ENCODE data around the gene KIAA1210.

Gene KIAA1210

DNA sequence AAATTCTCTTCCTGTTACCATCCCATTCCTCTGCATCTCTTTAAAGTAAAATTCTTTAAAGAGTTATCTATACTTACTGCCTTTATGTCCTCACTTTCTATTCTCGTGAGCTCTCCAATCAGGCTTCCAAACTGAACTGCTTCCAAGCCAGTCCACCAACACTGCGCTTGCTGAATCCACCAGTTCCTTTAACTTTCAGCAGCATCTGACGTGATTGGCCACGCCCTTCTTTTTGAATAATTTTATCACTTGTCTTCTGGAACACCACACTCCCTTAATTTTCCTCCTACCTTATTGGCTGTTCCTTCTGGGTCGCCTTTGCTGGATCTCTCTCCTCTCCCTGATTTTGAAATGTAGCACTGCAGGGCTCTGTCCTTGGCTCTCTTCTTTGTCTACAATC lies at the start of gene KIAA1210:
Gene KIAA1210, minus strand, starts transcription at position 163 of the 400 bp plus-strand sequence. CDS start 4,170 bp downstream, outside the sequence.
- no peaks in the 10 kb centered on the region for H3K36me3 ChIP-seq (ENCODE audit: insufficient read depth, low read length)
- no peak within 1 kb of the TSS for H3K4me3 ChIP-seq (ENCODE audit: low read depth, low read length)
- H3K4me1 ChIP-seq (ENCODE audit: control insufficient read depth, insufficient read depth, low read length, unreplicated experiment), result no peaks in the 10 kb centered on the region
- no peaks in the 10 kb centered on the region for H3K79me2 ChIP-seq (ENCODE audit: control insufficient read depth, insufficient read depth, low read length, unreplicated experiment)
- H3K27ac ChIP-seq (ENCODE audit: low read depth, low read length), result no peak within 1 kb of the TSS
- H2AFZ ChIP-seq (ENCODE audit: low read length, unreplicated experiment), result no peak within 1 kb of the TSS
- H3K27me3 ChIP-seq (ENCODE audit: insufficient read depth, low read length), result no peaks in the 10 kb centered on the region

DNA sequence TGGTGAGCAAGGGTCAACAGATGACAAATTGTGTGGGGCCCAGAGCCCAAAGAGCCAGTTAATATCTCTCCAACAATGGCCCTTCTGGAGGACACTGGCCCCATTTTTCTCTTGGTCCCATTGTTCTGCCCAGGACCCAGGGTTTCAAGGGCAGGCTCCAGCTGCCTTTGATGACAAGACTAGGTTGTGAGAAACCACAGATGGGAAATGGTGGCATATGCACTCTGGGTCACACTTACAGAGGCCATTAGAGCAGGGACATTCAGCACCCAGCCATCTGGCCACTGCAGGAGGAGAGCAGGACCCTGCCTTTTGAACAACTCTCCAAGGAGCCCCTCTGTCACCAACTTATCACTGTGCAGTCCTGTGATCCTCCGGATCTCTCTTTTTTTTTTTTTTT lies 49.7 kb upstream of the KIAA1210 start:
- H3K36me3 ChIP-seq (ENCODE audit: insufficient read depth, low read length), result no peaks in the 10 kb centered on the region
- no peaks in the 10 kb centered on the region for H3K27me3 ChIP-seq (ENCODE audit: insufficient read depth, low read length)
- no peak overlapping the region for H3K4me3 ChIP-seq (ENCODE audit: low read depth, low read length)
- H2AFZ ChIP-seq (ENCODE audit: low read length, unreplicated experiment), result no peak overlapping the region
- no peaks in the 10 kb centered on the region for H3K79me2 ChIP-seq (ENCODE audit: control insufficient read depth, insufficient read depth, low read length, unreplicated experiment)
- H3K4me1 ChIP-seq (ENCODE audit: control insufficient read depth, insufficient read depth, low read length, unreplicated experiment), result no peaks in the 10 kb centered on the region
- no peak overlapping the region for H3K27ac ChIP-seq (ENCODE audit: low read depth, low read length)

DNA sequence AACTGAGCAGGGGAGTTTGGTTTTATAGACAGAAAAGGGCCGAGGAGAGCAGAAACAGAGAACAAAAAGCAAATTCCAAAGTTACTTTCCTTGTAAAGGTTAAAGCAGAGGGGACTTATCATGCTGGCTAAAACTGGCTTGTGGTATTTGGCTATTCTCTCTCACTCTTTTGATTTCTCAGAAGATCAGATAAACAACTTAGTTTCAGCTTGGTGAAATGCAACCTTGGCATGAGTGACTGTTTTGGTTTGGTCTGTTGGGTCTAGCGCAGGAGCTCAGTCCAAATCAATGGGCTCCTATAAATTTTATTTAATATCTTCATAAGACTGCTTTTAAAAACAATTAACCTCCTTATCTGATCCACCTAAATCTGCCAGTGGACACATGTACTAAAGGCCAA lies 47.3 kb upstream of the KIAA1210 start:
- Histone ChIP-seq H3K4me3 (ENCODE audit: low read depth, low read length) (no peak overlapping the region), H3K27me3 (ENCODE audit: insufficient read depth, low read length) (0 out of 2 replicates have a peak, but pooled peaks cover 4% of the 10 kb centered on the region), H3K27ac (ENCODE audit: low read depth, low read length) (no peak overlapping the region), H2AFZ (ENCODE audit: low read length, unreplicated experiment) (no peak overlapping the region), H3K79me2 (ENCODE audit: control insufficient read depth, insufficient read depth, low read length, unreplicated experiment) (no peaks in the 10 kb centered on the region), H3K36me3 (ENCODE audit: insufficient read depth, low read length) (no peaks in the 10 kb centered on the region), H3K4me1 (ENCODE audit: control insufficient read depth, insufficient read depth, low read length, unreplicated experiment) (no peaks in the 10 kb centered on the region)

DNA sequence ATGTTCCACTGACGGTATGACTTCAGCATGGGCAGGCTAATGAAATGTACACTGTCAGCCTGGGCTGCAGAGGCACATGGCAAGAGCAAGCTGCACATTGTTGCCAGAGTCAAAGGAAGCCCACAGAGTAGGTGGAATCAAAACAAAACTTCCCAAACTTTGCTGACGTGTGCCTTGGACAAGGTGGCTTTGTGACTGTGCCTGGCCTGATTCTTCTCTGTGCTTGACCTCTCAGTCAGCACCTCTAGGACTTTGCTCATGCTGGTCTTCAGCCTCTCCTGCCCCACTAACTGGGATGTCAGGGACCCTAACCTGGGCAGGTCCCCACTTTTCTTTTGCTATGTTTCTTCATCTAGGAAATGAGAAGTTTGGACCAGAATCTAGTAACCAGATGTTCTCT lies 40.5 kb upstream of the KIAA1210 start:
- Histone ChIP-seq H3K4me1 (ENCODE audit: control insufficient read depth, insufficient read depth, low read length, unreplicated experiment) (no peaks in the 10 kb centered on the region), H3K27me3 (ENCODE audit: insufficient read depth, low read length) (peaks cover 27% of the 10 kb centered on the region; the same call in 1 of the 2 replicates), H3K27ac (ENCODE audit: low read depth, low read length) (no peak overlapping the region), H2AFZ (ENCODE audit: low read length, unreplicated experiment) (no peak overlapping the region), H3K4me3 (ENCODE audit: low read depth, low read length) (no peak overlapping the region), H3K79me2 (ENCODE audit: control insufficient read depth, insufficient read depth, low read length, unreplicated experiment) (no peaks in the 10 kb centered on the region), H3K36me3 (ENCODE audit: insufficient read depth, low read length) (no peaks in the 10 kb centered on the region)

DNA sequence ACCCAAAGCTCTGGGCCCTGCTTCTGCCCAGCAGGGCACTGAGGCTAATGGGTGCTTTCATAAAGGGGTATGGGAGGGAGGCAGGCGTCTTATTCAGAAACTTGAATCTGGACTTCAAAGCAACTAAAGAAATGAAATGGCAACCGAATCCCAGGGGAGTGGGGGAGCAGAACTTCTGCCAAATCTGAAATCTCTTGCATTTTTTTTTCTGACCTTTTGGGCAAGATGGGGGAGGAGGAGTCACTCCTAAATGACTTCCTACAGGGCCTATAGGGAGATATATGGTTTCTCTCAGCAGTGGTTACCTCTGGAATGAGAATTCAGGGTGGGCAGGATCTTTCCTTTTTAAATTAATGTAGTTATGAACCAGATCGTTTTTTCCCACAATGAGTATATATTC lies 30.6 kb upstream of the KIAA1210 start:
- no peaks in the 10 kb centered on the region for H3K36me3 ChIP-seq (ENCODE audit: insufficient read depth, low read length)
- no peak overlapping the region for H2AFZ ChIP-seq (ENCODE audit: low read length, unreplicated experiment)
- peaks cover 13% of the 10 kb centered on the region for H3K4me1 ChIP-seq (ENCODE audit: control insufficient read depth, insufficient read depth, low read length, unreplicated experiment)
- peaks cover under 1% of the 10 kb centered on the region; the same call in 1 of the 2 replicates for H3K27me3 ChIP-seq (ENCODE audit: insufficient read depth, low read length)
- no peaks in the 10 kb centered on the region for H3K79me2 ChIP-seq (ENCODE audit: control insufficient read depth, insufficient read depth, low read length, unreplicated experiment)
- H3K4me3 ChIP-seq (ENCODE audit: low read depth, low read length), result no peak overlapping the region
- no peak overlapping the region for H3K27ac ChIP-seq (ENCODE audit: low read depth, low read length)

DNA sequence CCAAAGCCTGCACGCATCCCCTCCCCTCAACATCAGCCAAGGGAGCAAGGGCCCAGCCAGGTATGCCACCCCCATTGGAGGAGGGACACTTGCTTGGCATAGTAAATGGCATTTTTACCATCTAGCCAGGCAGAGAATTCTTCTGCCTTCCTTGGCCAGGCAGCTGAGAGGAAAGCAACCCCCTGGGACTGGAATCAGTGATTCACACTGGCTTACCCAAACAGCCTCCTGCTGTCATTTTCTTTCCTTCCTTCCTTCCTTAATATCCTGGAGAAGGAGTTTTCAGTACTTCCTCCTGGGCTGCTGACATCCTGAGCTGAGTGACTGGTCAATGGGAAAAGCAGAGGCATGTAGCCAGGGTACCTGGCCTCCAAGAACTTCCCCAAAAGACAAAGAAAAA lies 28.6 kb upstream of the KIAA1210 start:
- Histone ChIP-seq H3K79me2 (ENCODE audit: control insufficient read depth, insufficient read depth, low read length, unreplicated experiment) (no peaks in the 10 kb centered on the region), H3K27me3 (ENCODE audit: insufficient read depth, low read length) (peaks cover 7% of the 10 kb centered on the region; the same call in 1 of the 2 replicates), H3K36me3 (ENCODE audit: insufficient read depth, low read length) (no peaks in the 10 kb centered on the region), H3K27ac (ENCODE audit: low read depth, low read length) (no peak overlapping the region), H3K4me3 (ENCODE audit: low read depth, low read length) (no peak overlapping the region), H2AFZ (ENCODE audit: low read length, unreplicated experiment) (no peak overlapping the region), H3K4me1 (ENCODE audit: control insufficient read depth, insufficient read depth, low read length, unreplicated experiment) (peaks cover 13% of the 10 kb centered on the region)

DNA sequence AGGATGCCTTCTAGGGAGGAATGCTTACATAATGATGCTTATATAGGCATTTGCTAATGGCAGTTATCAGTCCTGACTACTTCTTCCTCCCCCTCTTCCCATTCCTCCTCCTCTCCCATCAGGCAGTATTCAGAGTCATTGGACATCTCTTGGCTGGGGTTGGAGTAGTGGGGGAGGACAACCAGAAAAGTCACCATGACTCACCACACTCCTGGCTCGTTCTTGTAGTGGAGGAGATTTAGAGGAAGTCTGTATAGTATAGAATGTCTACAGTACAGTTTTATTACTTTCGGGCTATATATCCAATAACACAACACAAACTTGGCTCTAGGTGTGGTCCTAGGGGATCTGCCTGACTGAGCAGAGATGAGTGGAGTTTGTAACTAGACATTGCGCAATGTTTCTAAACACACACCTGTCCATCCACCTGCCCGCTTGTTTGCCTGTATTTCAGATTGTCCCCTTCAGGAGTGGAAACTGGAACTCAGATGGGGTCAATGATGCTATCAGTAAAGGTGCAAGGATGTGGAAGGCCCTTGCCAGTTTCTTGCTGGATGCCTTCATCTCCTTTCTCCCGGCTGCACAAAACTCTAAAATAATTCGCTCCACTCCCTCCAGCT lies 27.9 kb upstream of the KIAA1210 start:
- H3K27me3 ChIP-seq (ENCODE audit: insufficient read depth, low read length), result peaks cover 9% of the 10 kb centered on the region; the same call in 1 of the 2 replicates
- no peak overlapping the region for H3K4me3 ChIP-seq (ENCODE audit: low read depth, low read length)
- no peaks in the 10 kb centered on the region for H3K79me2 ChIP-seq (ENCODE audit: control insufficient read depth, insufficient read depth, low read length, unreplicated experiment)
- peaks cover 13% of the 10 kb centered on the region for H3K4me1 ChIP-seq (ENCODE audit: control insufficient read depth, insufficient read depth, low read length, unreplicated experiment)
- no peaks in the 10 kb centered on the region for H3K36me3 ChIP-seq (ENCODE audit: insufficient read depth, low read length)
- H2AFZ ChIP-seq (ENCODE audit: low read length, unreplicated experiment), result no peak overlapping the region
- no peak overlapping the region for H3K27ac ChIP-seq (ENCODE audit: low read depth, low read length)

DNA sequence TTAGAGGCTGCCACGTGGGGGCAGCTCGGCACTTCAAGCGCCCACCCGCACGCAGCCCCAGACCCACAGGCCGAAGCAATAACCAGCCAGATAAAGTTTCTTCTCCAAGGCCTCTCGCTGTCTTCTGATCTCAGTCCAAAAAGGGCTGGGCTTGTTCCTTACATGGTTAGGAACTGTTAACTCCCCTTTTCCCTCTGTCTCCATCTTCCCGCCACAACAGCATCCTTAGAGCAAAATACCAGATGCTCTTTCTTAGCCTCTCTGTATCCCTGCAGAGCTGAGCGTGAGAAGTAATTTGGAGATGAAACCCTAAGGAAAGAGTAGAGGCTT lies 23.4 kb upstream of the KIAA1210 start:
- Histone ChIP-seq H3K27me3 (ENCODE audit: insufficient read depth, low read length) (peaks cover 9% of the 10 kb centered on the region; the same call in 1 of the 2 replicates), H2AFZ (ENCODE audit: low read length, unreplicated experiment) (no peak overlapping the region), H3K36me3 (ENCODE audit: insufficient read depth, low read length) (no peaks in the 10 kb centered on the region), H3K27ac (ENCODE audit: low read depth, low read length) (no peak overlapping the region), H3K4me1 (ENCODE audit: control insufficient read depth, insufficient read depth, low read length, unreplicated experiment) (peaks cover 11% of the 10 kb centered on the region), H3K79me2 (ENCODE audit: control insufficient read depth, insufficient read depth, low read length, unreplicated experiment) (no peaks in the 10 kb centered on the region), H3K4me3 (ENCODE audit: low read depth, low read length) (no peak overlapping the region)

DNA sequence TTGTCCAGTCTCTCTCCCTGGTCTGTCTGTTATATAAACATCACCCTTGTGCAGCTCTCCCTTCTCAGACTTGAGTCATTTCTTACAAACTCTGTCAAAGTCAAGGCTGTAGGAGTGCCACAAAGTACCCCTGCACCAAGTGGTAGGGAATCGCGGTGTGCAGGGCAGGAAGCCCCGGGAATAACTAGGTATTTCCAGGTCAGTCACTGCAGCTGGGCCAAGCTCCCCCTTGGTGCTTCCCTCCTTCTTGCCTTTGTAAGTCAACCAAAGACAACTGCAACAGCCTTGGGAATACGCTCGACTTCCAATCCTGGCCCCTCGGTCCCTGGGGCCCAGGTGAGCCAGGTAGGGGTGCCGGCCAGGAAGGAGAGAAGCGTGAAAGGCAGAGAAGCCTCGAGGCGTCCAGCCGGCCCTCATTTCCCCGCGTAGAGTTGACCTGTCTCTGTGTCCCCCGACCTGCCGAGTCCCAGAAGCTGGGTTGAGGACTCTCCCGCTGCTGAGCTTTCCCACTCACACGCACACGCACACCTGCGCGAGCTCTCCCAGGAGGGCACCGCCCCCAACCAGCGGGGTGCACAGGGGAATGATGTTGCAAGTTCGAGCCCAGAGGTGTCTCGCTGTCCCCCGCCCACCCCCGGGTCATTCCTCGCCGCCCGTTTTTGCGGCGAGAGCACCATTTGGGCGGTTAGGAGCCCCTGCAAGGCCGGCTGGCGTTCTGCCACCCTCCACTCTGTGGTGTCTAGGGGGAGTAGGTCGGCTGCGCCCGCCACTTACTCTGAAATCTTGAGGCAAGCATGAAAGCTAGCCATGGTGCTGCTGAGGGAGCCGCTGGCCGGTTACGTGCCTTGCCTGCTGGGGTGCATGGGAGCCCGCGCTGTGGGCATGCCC lies 22.8 kb upstream of the KIAA1210 start:
- Histone ChIP-seq H3K27me3 (ENCODE audit: insufficient read depth, low read length) (peaks cover 9% of the 10 kb centered on the region; the same call in 1 of the 2 replicates), H3K4me1 (ENCODE audit: control insufficient read depth, insufficient read depth, low read length, unreplicated experiment) (peaks cover 5% of the 10 kb centered on the region), H3K4me3 (ENCODE audit: low read depth, low read length) (no peak overlapping the region), H3K79me2 (ENCODE audit: control insufficient read depth, insufficient read depth, low read length, unreplicated experiment) (no peaks in the 10 kb centered on the region), H3K36me3 (ENCODE audit: insufficient read depth, low read length) (no peaks in the 10 kb centered on the region), H2AFZ (ENCODE audit: low read length, unreplicated experiment) (no peak overlapping the region), H3K27ac (ENCODE audit: low read depth, low read length) (no peak overlapping the region)

DNA sequence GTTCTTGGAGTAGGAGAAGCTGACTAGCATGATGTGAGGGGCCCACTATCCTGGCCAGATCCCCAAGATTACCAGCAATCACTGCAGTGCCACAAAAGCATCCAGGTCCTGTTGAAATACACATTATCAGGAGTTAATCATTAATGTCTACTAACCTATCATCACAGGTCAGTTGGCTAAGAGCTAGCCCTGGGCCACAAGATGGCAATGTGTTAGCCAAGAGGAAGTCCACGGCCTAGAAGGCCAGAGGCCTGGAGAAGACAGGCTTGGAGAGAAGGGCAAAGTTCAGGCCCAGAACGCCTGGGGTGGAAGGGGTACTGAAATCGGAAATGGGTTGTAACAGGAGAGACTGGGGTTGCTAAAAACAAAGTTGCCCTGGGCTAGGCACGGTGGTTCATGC lies 19.9 kb upstream of the KIAA1210 start:
- H2AFZ ChIP-seq (ENCODE audit: low read length, unreplicated experiment), result no peak overlapping the region
- H3K27ac ChIP-seq (ENCODE audit: low read depth, low read length), result no peak overlapping the region
- H3K79me2 ChIP-seq (ENCODE audit: control insufficient read depth, insufficient read depth, low read length, unreplicated experiment), result no peaks in the 10 kb centered on the region
- no peaks in the 10 kb centered on the region for H3K4me1 ChIP-seq (ENCODE audit: control insufficient read depth, insufficient read depth, low read length, unreplicated experiment)
- H3K4me3 ChIP-seq (ENCODE audit: low read depth, low read length), result no peak overlapping the region
- no peaks in the 10 kb centered on the region for H3K36me3 ChIP-seq (ENCODE audit: insufficient read depth, low read length)
- peaks cover 9% of the 10 kb centered on the region; the same call in 1 of the 2 replicates for H3K27me3 ChIP-seq (ENCODE audit: insufficient read depth, low read length)

DNA sequence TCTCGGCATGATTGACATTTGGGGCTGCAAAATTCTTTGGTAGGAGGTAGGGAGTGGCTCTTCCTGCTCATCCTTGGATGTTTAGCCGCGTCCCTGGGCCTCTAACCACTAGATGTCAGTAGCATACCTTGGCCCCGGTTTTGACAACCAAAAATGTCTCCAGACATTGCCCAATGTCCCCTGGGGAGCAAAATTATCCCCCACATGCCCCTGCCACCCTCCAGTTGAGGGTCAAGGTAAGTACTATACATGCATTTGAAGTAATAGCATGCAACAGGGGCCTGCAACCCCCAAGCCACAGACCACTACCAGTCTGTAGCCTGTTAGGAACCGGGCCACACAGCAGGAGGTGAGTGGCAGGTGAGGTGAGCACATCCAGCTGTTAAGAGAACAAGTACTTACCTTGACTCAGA lies 17.6 kb upstream of the KIAA1210 start:
- Histone ChIP-seq H3K4me3 (ENCODE audit: low read depth, low read length) (no peak overlapping the region), H3K4me1 (ENCODE audit: control insufficient read depth, insufficient read depth, low read length, unreplicated experiment) (no peaks in the 10 kb centered on the region), H3K36me3 (ENCODE audit: insufficient read depth, low read length) (no peaks in the 10 kb centered on the region), H3K79me2 (ENCODE audit: control insufficient read depth, insufficient read depth, low read length, unreplicated experiment) (no peaks in the 10 kb centered on the region), H3K27me3 (ENCODE audit: insufficient read depth, low read length) (no peaks in the 10 kb centered on the region; the same call in 1 of the 2 replicates), H3K27ac (ENCODE audit: low read depth, low read length) (no peak overlapping the region), H2AFZ (ENCODE audit: low read length, unreplicated experiment) (no peak overlapping the region)
